ENCODE measurements around the gene CPEB1. TPM values are rescaled to one million over a fixed set of nuclear protein-coding genes. Genes with fewer than 3 reads are reported as not detected.
A peak's percentile ranks its signal among the peaks of the same experiment; 100 is the strongest.

CPEB1 gene
- polyA plus RNA-seq, 2 of the 4 experiments (the other 2 are of a cell fraction): 2.7 to 7.0 TPM

DNA sequence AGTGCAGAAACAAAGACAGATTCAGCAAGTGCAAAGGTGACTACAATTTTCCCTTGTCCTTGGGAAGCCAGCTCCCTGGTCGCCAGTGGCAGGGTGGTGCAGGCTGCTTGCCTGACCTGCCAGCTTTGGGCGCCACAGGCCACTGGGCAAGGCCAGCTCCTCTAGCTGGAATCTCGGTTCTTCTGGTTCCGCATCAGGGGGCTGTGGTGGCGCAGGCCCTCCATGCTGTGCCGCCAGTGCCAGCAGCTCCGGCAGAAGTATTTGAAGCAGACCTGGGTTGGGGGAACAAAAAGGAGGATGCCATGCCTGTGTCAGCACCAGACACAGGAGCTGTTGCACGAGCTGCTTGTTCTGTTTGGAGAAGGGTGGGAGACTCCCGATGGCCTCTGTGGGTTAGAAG, 102.7 kb downstream of the CPEB1 start:
- POLR2A ChIA-PET: no interaction called here

DNA sequence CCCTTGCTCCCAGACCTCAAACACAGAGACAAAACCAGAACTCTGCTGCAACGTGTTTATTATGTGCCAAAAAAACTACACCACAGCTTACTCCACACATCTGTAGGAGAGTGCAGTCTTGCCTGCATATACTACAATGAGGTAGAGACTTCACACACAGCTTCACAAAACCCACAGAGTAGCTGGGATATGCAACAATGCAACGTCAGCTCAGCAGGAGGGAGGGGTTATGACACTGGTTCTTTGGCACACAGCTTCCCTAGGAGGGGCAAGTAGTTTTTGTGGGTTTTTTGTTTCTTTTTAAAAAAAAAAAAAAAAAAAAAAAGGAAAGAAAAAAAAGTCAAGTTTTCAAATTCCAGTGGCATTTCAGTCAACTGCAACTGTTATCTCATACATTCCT, 104.0 kb downstream of the CPEB1 start:
- CTCF ChIA-PET: interaction anchor here (0.7 to 8.3 kb wide), 6 partner anchors 13 to 457 kb away, joined by 3 to 108 read pairs (median 4); no protein-coding TSS in a partner anchor
- no peak for ATAC-seq
- Histone ChIP-seq H3K4me1 (peaks cover 11% of the 10 kb centered on the region), H3K4me2 (no peak overlapping the region), H3K9me3 (no peaks in the 10 kb centered on the region), H3K27ac (no peak overlapping the region), H3K4me3 (no peak overlapping the region)
- POLR2A ChIA-PET: interaction anchor here (0.7 to 0.9 kb wide), 3 partner anchors 22 to 105 kb away, joined by 4 to 7 read pairs (median 5); no protein-coding TSS in a partner anchor
- TF ChIP-seq FOSB (CRISPR knock-in tag; IDR thresholded peaks at IDR 0.05) (no peak), MAZ (IDR thresholded peaks at IDR 0.05; ENCODE audit: borderline replicate concordance, low read depth, low read length) (no peak), TFCP2L1 (CRISPR knock-in tag; IDR thresholded peaks at IDR 0.05) (no peak), JUNB (IDR thresholded peaks at IDR 0.05) (no peak), BHLHE40 (IDR thresholded peaks at IDR 0.05; ENCODE audit: low read depth, low read length) (no peak), KDM1A (IDR thresholded peaks at IDR 0.05; ENCODE audit: low read depth) (no peak), ZFP36 (IDR thresholded peaks at IDR 0.05; ENCODE audit: borderline replicate concordance, partially characterized antibody) (no peak), RAD21 (conservative IDR thresholded peaks at IDR 0.05 in 1 of 2, IDR thresholded peaks at IDR 0.05 in 1 of 2) (no peak), CHD4 (IDR thresholded peaks at IDR 0.05; ENCODE audit: borderline replicate concordance) (no peak), RARB (CRISPR knock-in tag; IDR thresholded peaks at IDR 0.05) (no peak), RFX5 (IDR thresholded peaks at IDR 0.05) (no peak)
- TF ChIP-seq, protein P1, sequence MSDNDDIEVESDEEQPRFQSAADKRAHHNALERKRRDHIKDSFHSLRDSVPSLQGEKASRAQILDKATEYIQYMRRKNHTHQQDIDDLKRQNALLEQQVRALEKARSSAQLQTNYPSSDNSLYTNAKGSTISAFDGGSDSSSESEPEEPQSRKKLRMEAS (IDR thresholded peaks at IDR 0.05): no peak
- TF ChIP-seq, protein P2, sequence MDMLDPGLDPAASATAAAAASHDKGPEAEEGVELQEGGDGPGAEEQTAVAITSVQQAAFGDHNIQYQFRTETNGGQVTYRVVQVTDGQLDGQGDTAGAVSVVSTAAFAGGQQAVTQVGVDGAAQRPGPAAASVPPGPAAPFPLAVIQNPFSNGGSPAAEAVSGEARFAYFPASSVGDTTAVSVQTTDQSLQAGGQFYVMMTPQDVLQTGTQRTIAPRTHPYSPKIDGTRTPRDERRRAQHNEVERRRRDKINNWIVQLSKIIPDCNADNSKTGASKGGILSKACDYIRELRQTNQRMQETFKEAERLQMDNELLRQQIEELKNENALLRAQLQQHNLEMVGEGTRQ (IDR thresholded peaks at IDR 0.05): no peak
- TF ChIP-seq, protein P3, sequence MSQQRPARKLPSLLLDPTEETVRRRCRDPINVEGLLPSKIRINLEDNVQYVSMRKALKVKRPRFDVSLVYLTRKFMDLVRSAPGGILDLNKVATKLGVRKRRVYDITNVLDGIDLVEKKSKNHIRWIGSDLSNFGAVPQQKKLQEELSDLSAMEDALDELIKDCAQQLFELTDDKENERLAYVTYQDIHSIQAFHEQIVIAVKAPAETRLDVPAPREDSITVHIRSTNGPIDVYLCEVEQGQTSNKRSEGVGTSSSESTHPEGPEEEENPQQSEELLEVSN (IDR thresholded peaks at IDR 0.05; ENCODE audit: borderline replicate concordance, low read depth): no peak
- TF ChIP-seq, protein P4, sequence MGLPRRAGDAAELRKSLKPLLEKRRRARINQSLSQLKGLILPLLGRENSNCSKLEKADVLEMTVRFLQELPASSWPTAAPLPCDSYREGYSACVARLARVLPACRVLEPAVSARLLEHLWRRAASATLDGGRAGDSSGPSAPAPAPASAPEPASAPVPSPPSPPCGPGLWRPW (IDR thresholded peaks at IDR 0.05): no peak
- no peak for FAIRE-seq
- no peak for DNase-seq (ENCODE audit: low read depth in 1 of 2, low spot score in 1 of 2)
- 76% methylated on average over 2 of the region's 2 CpGs for WGBS (ENCODE audit: missing lambda C conversion rate)

More for the DNA sequence above, 102.7 kb downstream of the CPEB1 start:
- ATAC-seq (no peak), DNase-seq (ENCODE audit: low read depth in 1 of 2, low spot score in 1 of 2) (no peak), FAIRE-seq (no peak)
- Histone ChIP-seq H3K4me1 (peaks cover 3% of the 10 kb centered on the region; the same call in 1 of the 3 replicates), H3K27ac (no peak overlapping the region), H3K4me2 (no peak overlapping the region), H3K9me3 (no peaks in the 10 kb centered on the region), H3K4me3 (no peak overlapping the region)
- no peak for TF ChIP-seq GATA3 (IDR thresholded peaks at IDR 0.05; ENCODE audit: borderline replicate concordance)
- no peak for TF ChIP-seq ZC3H11A (IDR thresholded peaks at IDR 0.05)
- no peak for TF ChIP-seq RFX5 (IDR thresholded peaks at IDR 0.05)
- CTCF ChIA-PET: interaction anchor here (0.9 to 8.3 kb wide), 3 partner anchors 9 to 136 kb away, joined by 3 to 108 read pairs (median 5); no protein-coding TSS in a partner anchor
- WGBS (ENCODE audit: missing lambda C conversion rate): 76% methylated on average over 9 of the region's 9 CpGs

DNA sequence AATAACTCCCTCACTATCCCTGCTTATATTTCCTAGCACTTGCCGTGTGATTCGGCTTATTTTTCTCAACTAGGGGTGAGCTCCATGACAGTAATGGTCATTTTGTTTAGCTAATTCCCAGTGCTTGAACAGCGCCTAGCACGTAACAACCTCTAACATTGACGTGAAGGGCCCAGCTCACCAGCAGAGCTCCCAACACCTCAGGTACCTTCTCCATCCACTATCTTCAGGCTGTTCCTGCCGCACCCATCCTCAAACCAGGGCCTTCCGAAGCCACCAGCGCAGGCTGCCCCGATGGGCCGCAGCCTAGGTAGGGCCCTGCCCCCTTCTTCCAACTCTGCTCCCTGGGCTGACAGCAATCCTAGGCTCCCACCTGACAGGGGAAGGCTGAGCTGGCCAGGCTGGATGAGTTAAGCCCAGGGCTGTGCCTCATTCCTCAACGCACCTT, 106.2 kb downstream of the CPEB1 start:
- Histone ChIP-seq H3K9me3 (no peaks in the 10 kb centered on the region), H3K4me3 (peak overlapping the region; percentile 79), H3K4me2 (peak overlapping the region; percentile 89), H3K4me1 (peaks cover 28% of the 10 kb centered on the region), H3K27ac (peak overlapping the region; percentile 89 to 94)
- ChIA-PET POLR2A (interaction anchor here (0.6 to 2.8 kb wide), 30 partner anchors 8 to 782 kb away, joined by 3 to 52 read pairs (median 3); partner anchors contain the start of genes C15orf40, CPEB1, EFL1 and RAMAC), CTCF (interaction anchor here (0.7 to 8.3 kb wide), 16 partner anchors 8 to 1356 kb away, joined by 3 to 108 read pairs (median 6); partner anchors contain the start of gene C15orf40)
- DNase-seq (ENCODE audit: low read depth in 1 of 2, low spot score in 1 of 2): peak in 1 of 2 experiments; percentile 57
- peak; percentile 27 to 31 for ATAC-seq
- TF ChIP-seq BHLHE40 (IDR thresholded peaks at IDR 0.05; ENCODE audit: low read depth, low read length) (no peak), RAD21 (conservative IDR thresholded peaks at IDR 0.05 in 1 of 2, IDR thresholded peaks at IDR 0.05 in 1 of 2) (no peak), CEBPB (IDR thresholded peaks at IDR 0.05) (no peak), NFE2L2 (conservative IDR thresholded peaks at IDR 0.05; ENCODE audit: low read length) (no peak), TP53 (CRISPR knock-in tag; IDR thresholded peaks at IDR 0.05) (no peak), POLR2A (IDR thresholded peaks at IDR 0.05; ENCODE audit: low read length) (no peak), NR3C1 (IDR thresholded peaks at IDR 0.05) (no peak), EP300 (IDR thresholded peaks at IDR 0.05) (no peak), FOSB (CRISPR knock-in tag; IDR thresholded peaks at IDR 0.05) (no peak), HEYL (CRISPR knock-in tag; IDR thresholded peaks at IDR 0.05) (no peak), HDAC2 (IDR thresholded peaks at IDR 0.05) (no peak), NPAS2 (CRISPR knock-in tag; IDR thresholded peaks at IDR 0.05; ENCODE audit: borderline replicate concordance) (no peak)
- TF ChIP-seq, protein P5, sequence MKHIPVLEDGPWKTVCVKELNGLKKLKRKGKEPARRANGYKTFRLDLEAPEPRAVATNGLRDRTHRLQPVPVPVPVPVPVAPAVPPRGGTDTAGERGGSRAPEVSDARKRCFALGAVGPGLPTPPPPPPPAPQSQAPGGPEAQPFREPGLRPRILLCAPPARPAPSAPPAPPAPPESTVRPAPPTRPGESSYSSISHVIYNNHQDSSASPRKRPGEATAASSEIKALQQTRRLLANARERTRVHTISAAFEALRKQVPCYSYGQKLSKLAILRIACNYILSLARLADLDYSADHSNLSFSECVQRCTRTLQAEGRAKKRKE (CRISPR knock-in tag; IDR thresholded peaks at IDR 0.05; ENCODE audit: low read depth): no peak
- TF ChIP-seq, protein P6, sequence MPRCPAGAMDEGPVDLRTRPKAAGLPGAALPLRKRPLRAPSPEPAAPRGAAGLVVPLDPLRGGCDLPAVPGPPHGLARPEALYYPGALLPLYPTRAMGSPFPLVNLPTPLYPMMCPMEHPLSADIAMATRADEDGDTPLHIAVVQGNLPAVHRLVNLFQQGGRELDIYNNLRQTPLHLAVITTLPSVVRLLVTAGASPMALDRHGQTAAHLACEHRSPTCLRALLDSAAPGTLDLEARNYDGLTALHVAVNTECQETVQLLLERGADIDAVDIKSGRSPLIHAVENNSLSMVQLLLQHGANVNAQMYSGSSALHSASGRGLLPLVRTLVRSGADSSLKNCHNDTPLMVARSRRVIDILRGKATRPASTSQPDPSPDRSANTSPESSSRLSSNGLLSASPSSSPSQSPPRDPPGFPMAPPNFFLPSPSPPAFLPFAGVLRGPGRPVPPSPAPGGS (IDR thresholded peaks at IDR 0.05): no peak
- TF ChIP-seq, protein P3 (IDR thresholded peaks at IDR 0.05; ENCODE audit: borderline replicate concordance, low read depth): no peak
- WGBS (ENCODE audit: missing lambda C conversion rate): 13% methylated on average over 11 of the region's 11 CpGs
- FAIRE-seq: no peak

Measured in A549 (cell line).